ENCODE measurements around the gene SH3GLB2.
"Not testable (repeated sequence)": the region's sequence is repeated elsewhere in the genome, so short reads cannot be mapped to it uniquely, and the experiment has no call there.

DNA sequence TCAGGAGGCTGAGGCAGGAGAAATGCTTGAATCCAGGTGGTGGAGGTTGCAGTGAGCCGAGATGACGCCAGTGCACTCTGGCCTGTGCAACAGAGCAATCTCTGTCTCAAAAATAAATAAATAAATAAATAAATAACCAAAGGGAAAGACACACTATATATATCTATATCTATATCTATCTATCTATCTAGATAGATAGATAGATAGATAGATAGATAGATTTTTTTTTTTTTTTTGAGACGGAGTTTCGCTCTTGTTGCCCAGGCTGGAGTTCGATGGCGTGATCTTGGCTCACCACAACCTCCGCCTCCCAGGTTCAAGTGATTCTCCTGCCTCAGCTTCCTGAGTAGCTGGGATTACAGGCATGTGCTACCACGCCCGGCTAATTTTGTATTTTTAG, 66.7 kb downstream of the SH3GLB2 start:
- TF ChIP-seq, protein P1, sequence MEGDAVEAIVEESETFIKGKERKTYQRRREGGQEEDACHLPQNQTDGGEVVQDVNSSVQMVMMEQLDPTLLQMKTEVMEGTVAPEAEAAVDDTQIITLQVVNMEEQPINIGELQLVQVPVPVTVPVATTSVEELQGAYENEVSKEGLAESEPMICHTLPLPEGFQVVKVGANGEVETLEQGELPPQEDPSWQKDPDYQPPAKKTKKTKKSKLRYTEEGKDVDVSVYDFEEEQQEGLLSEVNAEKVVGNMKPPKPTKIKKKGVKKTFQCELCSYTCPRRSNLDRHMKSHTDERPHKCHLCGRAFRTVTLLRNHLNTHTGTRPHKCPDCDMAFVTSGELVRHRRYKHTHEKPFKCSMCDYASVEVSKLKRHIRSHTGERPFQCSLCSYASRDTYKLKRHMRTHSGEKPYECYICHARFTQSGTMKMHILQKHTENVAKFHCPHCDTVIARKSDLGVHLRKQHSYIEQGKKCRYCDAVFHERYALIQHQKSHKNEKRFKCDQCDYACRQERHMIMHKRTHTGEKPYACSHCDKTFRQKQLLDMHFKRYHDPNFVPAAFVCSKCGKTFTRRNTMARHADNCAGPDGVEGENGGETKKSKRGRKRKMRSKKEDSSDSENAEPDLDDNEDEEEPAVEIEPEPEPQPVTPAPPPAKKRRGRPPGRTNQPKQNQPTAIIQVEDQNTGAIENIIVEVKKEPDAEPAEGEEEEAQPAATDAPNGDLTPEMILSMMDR (IDR thresholded peaks at IDR 0.05; ENCODE audit: low read depth, low read length, missing input control) = not testable (repeated sequence)
- not testable (repeated sequence) for TF ChIP-seq RAD21 (IDR thresholded peaks at IDR 0.05)

Data from liver (tissue), 3 donors.